Testis (tissue), 2 donors: ENCODE results near the gene C1QTNF8.

Experiments used
- CTCF ChIP-seq, 3 experiments: fragments of 450-650 bp in 2 of 3; fragments of 200-600 bp in 1 of 3; sonication (generic) in 1 of 3; IDR thresholded peaks; one replicate each; pipeline ENCODE4 v1.5.1; 2016 to 2019; ENCODE audit warnings: antibody characterized with exemption in 3 of 3, mild to moderate bottlenecking in 2 of 3, moderate library complexity in 1 of 3
- POLR2A ChIP-seq: fragments of 450-650 bp; IDR thresholded peaks from one replicate; pipeline ENCODE4 v1.6.1; 2017; ENCODE audit warnings: antibody characterized with exemption, mild to moderate bottlenecking, moderate library complexity

DNA sequence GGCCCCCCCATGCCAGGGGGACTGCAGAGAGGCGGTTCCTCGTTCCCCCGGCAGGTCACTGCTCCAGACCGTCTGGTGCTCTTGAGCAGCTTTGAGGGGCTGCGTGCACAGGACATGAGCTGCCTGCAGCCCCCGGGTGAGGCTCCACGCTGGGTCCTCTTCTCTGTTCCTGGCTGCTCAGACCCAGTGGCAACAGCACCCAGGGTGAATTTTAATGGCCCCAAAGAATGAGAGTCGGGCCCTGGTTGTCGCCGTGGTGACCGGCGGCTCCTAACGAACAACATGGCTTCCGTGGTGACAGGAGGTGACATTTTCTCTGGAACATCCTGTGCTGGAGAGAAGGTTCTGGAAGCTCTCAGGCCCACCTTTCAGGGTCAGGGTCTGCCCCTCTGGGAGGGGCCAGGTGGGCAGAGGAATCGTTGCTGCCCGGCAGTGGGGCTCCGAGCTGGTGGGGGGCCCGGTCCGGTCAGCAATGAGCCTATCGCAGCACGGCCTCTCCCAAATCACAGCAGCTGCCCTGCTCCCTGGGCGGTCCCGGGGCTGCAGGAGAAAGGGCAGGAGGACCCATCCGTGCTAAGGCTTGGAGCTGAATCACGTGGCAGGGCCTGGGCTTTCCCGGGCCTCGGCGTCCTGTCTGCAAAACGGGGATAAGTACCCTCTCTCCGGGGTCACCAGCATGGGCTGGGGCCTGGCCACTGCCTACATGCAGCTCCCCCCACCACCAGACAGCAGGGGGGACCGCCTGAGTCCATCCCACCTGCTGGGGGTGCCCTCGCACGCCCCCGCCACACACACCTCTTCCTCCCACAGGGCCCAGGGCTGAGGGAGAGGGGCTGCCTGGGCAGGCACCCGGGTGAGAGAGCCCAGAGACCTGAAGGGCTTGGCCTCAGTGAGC, 3.4 kb upstream of the C1QTNF8 start:
- TF ChIP-seq CTCF (IDR thresholded peaks at IDR 0.05): no peak
- no peak for TF ChIP-seq POLR2A
